Stimulated activated CD4-positive, alpha-beta T cell treated with anti-CD3 and anti-CD28 coated beads, Interleukin-15, amount 100 ng/mL, for 24 hours (primary cell): Measurements from ENCODE around the gene ANKRD65.

Source experiments
- DNase-seq: peaks from one replicate; pipeline ENCODE4 v3.0.0-alpha.2; 2020

ANKRD65 gene

GRCh38 chr1:1441002-1441888 is 20.2 kb upstream of the ANKRD65 start:
- peak; percentile 77 for DNase-seq

DNA sequence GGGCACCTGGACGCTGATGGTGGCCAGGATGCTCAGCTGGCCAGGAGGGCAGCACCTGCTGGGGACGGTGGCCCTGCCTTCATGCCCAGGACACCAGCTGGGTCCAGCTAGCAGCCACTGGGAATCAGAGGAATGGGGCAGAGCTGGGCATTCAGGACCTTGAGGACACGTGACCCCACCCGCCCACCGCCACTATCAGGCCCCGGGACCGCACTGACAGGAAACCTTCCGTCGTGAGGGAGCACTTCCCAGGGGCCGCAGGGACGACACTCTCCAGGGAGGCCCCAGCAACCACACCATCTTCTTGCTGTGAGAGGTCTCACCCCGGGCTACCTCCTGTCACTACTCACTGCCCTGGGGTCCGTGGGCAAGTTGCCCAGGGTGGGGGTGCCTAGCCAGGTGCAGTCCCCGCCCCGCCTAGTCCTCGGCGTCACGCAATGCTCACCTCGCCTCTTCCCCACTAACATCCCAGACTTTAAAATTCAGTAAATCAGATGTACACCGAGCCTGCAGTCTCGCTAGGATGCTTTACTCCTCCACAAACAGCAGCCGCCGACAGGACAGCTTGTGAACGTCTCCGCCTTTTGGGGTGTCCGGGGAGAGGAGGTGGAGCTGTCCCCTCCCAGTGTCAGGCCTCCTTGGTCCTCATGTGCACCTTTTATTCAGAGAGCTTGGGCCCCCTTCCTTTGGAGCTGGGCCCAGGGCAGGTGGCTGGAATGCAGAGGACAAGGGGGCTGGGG is 19.4 kb upstream of the ANKRD65 start:
- no peak for DNase-seq

DNA sequence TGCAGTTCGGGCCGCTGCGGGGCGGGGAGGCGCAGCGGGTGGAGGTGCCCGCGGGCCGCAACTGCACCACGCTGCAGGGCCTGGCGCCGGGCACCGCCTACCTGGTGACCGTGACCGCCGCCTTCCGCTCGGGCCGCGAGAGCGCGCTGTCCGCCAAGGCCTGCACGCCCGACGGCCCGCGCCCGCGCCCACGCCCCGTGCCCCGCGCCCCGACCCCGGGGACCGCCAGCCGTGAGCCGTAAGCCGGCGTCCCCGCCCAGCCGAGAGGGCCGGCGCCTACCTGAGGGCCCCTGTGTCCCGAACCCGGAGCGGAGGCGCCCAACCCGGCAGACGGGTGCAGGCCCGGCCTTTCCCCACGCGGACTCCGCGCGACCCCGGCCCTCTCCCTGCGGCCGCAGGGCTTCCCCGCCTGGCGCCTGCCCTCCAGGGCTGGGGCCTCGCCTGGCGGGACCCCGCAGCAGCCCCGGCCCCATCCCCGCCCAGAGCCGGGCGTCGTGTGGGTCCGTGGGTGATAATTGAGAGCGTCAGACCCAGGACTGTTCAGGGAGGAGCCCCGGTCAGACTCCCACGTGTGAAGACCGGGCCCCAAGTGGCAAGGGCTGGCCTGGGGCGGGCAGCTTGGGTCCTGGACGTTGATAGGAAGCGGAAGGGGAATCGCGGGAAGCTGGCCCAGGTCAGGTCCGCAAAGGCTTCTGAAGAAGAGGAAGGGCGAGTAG is 18.6 kb upstream of the ANKRD65 start:
- no peak for DNase-seq

DNA sequence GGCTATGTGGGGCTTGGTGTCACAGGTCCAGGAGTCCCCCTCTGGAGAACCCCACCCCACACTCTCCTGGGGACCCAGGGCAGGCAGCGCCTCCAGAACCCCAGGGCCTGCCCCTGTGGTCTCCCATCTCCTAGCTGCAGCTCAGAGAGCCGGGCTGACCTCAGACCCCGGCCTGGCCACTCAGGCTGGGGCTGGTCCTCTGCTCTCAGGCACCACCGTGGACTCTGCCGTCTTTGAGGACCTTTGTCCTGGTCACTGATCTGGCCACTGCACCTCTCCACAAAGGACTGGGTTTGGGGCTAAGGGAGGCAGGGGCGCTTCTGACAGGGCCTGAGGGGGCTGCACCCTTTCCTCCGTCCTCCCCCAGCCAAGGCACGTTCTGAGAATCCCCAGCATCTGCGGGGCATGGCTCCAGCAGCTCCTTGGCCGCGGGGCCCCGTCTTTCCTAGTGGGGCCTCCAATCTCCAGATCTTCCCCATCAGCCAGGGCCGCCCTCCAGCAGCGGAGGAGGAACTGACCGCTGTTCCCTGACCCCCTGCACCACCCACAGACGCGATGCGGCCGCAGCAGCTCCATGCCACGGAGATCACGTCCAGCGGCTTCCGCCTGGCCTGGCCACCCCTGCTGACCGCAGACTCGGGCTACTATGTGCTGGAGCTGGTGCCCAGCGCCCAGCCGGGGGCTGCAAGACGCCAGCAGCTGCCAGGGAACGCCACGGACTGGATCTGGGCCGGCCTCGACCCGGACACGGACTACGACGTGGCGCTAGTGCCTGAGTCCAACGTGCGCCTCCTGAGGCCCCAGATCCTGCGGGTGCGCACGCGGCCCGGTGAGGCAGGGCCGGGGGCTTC is 17.7 kb upstream of the ANKRD65 start:
- no peak for DNase-seq

DNA sequence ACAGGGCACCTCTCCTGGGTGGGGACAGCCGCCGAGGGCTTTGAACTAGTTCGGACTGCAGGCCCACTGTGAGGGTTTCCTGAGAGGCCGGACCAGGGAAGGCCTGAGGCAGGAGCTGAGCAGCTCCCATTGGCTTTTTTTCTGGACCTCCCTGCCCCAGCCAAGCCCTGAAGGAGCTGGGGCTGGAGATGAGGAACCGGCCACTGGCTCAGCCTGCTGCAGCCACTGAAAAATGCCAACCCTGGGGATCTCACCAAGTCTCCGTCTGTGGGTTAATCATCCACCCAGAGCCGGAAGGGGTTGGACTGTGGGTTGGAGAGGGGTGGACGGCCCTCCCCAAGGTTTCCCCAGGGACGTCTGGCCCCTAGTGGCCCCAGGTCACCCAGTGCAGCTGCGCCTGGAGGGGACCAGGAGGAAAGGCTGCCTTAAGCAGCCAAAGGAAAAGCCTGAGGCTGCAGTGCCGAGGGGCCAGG is 16.9 kb upstream of the ANKRD65 start:
- DNase-seq, result no peak

GRCh38 chr1:1437033-1437903 is 16.2 kb upstream of the ANKRD65 start:
- DNase-seq, result no peak

- DNase-seq, result no peak
Measured at GRCh38 chr1:1436630-1437032, 15.6 kb upstream of the ANKRD65 start.

GRCh38 chr1:1435911-1436629 is 15.0 kb upstream of the ANKRD65 start:
- DNase-seq, result no peak

DNA sequence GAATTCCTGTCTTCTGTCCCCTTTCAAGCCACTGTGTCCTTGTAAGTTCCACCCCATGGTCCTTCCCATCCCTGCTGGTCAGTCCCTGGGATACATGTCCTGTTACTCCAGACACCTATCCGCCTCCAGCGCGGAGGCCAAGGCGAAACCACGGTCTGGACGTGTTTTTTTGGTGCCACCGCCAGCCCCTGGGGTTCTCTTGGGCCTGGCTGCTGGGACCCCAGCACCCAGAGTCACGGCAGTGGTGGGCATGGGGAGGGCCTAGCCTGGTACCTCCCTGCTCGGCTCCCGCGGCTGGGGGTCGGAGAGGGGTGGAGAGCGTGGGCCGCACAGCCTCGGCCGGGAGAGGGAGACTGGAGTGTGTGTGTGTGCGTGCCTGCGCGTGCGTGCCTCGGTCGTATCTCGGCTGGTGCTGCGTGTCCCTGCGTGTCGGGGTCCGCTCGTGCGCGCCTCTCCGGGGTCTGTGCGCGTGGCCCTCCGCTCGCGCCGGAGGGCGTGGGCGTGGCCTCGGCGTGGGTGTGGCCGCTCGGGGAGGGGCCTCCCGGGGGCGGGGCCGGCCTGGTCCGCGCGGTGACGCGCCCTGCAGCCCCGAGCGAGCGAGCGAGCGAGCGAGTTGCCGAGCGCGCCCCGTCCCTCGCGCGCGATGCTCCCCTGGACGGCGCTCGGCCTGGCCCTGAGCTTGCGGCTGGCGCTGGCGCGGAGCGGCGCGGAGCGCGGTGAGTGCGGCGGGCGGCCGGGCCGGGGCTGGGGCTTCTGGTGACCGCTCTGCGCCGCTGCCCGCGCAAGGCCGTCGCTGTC is 14.2 kb upstream of the ANKRD65 start, which contains the start of gene VWA1:
TSS of gene VWA1 (plus strand) at position 585 of the 798 bp plus-strand sequence. CDS start at position 644, 59 bp downstream.
- peak; percentile 78 for DNase-seq

DNA sequence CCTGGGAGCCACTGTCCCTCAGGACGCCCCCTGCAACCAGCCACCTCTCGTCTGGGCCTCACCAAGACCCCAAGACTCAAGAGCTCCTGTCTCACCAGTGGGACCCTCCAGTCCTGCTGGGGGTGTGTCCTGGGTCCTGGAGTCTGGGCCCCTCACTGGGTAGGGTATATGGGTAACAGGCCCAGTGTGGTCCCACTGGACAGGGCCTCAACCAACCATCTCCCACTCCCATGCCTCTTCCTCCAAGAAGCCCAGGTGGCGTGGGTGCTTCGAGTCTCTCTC is 13.7 kb upstream of the ANKRD65 start:
- no peak for DNase-seq

DNA sequence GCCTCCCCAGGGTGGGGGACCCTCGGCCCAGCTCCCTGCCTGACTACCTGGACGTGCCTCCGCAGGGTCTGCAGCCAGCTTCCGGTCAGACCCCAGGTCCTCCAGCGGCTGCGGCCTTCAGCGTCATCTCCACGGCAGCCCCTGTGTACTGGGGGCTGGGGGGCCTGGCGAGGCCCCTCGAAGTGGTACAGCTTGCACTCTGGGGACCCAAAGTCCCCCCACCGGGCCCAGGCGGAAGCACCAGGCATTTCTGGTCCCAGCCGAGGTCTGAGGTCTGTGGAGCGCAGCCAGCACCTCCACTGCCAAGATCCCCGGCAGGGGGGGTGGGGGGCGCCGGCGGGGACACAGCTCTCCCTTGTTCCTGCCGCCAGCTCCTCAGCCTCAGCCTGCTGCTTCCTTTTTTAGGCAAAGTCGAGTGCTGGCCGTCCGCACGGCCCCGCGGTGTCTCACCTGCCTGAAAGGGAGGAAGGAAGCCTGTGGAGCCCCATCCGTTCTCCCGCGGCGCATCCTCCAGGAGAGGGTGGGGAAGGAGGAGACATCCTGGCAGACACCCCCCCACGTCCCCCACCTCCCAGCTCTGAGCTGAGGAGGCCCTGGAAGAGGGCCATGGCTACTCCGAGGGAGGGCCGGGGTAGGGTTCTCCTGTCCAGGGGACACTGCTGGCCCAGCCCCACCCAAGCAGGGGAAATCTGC is 13.2 kb upstream of the ANKRD65 start:
- DNase-seq, result peak; percentile 44

- peak; percentile 83 for DNase-seq
Measured at GRCh38 chr1:1433804-1434130, 12.7 kb upstream of the ANKRD65 start.

DNA sequence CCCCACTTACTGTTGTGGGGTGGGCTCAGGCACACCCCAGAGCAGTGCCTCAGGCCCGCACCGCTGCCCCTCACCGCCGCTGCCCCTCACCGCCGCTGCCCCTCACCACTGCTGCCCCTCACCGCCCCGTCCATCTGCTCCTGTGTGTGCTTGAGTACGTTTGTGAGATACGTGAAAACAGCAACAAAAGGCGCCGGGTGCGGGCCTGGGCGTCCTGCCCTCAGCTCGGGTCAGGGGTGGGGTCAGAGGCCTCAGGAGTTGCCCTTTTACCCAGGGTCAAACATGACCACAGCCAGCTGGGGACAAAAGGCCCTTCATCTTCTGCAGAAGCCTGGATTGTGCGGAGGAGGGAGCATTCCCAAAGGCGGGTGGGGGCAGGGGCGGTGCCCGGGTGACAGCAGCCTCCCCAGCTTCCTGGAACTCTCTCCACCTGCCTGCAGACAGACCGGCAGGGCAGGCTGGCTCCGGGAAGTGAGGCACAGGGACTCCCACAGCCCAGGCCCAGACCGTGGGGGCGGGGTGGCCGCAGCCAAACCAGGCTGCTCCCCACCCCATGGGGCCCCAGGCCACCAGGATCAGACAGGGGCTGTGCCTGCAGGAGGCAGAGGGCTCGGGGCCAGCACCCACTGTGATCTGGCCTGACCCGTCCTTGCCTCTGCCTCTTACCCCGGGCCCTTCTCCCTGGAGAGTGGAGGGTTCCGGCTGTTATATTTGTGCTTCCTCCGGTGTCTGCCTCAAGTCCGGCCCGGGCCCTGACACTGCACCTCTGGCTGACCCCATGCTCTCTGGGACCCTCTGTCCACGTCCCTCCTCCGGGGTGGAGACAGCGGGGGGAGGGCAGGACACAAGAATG is 12.1 kb upstream of the ANKRD65 start:
- DNase-seq, result peak; percentile 35

GRCh38 chr1:1432274-1432950 is 11.3 kb upstream of the ANKRD65 start:
- DNase-seq, result no peak

DNA sequence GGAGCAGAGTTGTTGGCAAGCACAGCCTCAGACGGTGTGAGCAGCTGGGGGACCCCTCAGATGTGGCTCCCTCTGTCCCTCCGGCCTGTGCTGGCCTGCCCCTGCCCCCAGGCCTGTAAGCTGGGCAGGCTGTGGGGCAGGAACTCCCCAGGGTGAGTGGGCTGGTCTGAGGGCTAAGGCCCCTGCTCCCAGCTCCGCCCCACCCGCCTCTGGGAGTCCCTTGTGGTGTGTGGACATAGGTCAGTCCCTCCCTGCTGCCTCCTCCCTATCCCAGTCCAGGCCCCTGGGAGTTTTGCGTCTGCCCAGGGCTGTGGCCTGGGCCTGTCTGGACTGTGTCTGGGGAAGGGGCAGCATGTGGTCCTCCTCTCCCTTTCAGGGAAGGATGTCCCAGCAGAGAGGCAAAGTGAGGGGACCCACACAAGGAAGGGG is 10.8 kb upstream of the ANKRD65 start:
- DNase-seq, result no peak

GRCh38 chr1:1430992-1431844 is 10.1 kb upstream of the ANKRD65 start:
- DNase-seq, result no peak
